KOPT-K1 (cell line): ENCODE results near the gene NRXN3.

Experiments used
- H3K27ac ChIP-seq: fragments of 200-600 bp; sonication (generic); 2 replicates; pipeline ENCODE4 v1.5.1; 2016; ENCODE audit warnings: antibody characterized with exemption, mild to moderate bottlenecking, low read depth, low read length; ENCODE audit not compliant: poor library complexity, severe bottlenecking
- H3K36me3 ChIP-seq: fragments of 200-600 bp; sonication (generic); 2 replicates; pipeline ENCODE4 v1.5.1; 2017; ENCODE audit warnings: antibody characterized with exemption, mild to moderate bottlenecking, low read length, moderate library complexity; ENCODE audit not compliant: insufficient read depth
- H3K9me3 ChIP-seq: fragments of 200-600 bp; sonication (generic); 2 replicates; pipeline ENCODE4 v1.5.1; 2017; ENCODE audit warnings: antibody characterized with exemption, low read length, mild to moderate bottlenecking; ENCODE audit not compliant: insufficient read depth, poor library complexity, severe bottlenecking

NRXN3 gene

DNA sequence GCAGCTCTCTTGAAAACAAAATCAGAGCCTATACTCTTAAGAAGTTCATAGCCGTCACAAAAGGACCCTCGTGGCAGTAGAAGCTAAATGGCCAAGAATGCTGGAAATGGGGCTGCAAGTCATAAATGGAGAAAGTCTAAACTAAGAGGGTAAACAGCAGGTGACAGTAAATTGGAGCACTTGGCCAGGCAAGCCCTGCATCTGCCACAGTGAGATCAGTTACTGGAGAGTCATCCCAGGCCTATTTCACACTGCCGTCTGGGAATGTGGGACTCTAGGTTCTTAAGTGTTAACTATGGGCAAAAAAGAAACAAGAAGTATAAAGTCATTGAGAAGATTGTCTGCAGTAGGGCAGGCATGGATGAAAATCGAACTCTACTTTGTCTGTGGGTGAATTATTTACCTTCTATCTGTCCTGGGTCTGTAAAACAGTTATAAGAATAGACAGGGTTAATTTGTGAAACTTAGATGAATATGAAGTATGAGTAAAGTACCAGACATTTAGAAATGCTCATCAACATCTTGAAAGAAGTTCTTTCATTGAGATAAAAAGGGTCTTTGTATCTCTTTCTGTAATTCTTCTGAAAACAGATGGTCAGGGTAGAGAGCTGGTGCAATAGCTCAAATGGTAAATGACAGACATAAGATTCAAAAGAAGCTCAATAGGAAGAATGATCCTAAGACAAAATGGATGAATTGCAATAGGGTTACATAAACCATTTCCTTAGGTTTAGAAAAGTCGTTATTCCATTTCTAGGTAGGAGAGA lies 1248.7 kb downstream of the NRXN3 start:
- H3K27ac ChIP-seq = no peak overlapping the region
- H3K36me3 ChIP-seq = no peaks in the 10 kb centered on the region
- no peaks in the 10 kb centered on the region for H3K9me3 ChIP-seq

- Histone ChIP-seq H3K9me3 (no peaks in the 10 kb centered on the region), H3K27ac (no peak overlapping the region), H3K36me3 (no peaks in the 10 kb centered on the region)
Measured at GRCh38 chr14:79419571-79420327, 1249.6 kb downstream of the NRXN3 start.

- Histone ChIP-seq H3K36me3 (no peaks in the 10 kb centered on the region), H3K9me3 (no peaks in the 10 kb centered on the region), H3K27ac (no peak overlapping the region)
Measured at GRCh38 chr14:79420725-79421124, 1250.6 kb downstream of the NRXN3 start.

GRCh38 chr14:79421811-79422210 lies 1251.6 kb downstream of the NRXN3 start:
- Histone ChIP-seq H3K27ac (no peak overlapping the region), H3K36me3 (no peaks in the 10 kb centered on the region), H3K9me3 (no peaks in the 10 kb centered on the region)

DNA sequence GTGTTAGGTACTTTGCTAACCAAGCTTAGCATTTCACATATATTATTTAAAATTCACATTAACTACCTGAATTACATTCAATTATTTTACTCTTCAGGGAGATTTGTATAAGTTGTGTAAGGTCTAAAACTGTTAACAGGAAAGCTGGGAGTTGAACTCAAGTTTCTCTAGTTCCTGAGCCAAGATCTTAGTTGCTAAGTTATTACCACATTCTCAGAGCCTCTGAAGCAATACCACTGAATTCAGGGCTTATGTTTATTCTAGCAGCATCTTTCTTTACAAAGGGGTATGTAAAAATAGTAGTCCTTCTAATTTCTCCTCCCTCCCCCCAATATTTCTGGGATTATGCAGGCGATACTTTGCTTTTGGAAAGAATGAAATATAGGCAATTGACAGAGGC lies 1254.3 kb downstream of the NRXN3 start:
- Histone ChIP-seq H3K36me3 (no peaks in the 10 kb centered on the region), H3K27ac (no peak overlapping the region), H3K9me3 (no peaks in the 10 kb centered on the region)

DNA sequence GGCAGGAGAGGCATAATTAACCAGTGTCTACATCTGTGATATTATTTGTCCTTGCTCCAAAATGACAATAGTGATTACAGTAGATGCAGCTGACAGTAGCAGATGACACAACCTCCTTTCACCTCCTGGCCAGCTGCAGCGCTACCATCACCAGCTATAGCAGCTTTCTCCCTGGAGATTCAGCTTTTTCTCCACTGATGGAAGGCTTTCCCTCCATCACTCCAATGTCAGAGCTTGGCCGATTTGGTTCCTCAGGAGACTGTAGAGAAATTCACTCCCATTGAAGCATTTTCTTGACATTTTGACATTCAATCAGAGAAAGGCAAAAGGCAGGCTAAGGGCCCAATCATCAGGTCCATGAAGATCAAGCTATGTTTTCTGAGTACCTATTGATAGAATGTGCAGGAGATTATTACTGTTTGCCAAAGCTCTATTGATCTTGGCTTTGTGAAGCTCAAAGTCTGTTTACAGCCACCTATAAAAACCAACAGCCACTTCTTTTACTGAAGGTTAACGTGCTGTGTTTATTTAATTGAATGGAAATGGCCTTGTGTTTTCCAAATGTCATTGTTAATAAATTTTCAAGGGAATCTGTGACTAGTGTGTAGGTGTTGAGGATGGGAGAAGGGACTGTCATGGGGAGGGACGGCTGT lies 1256.1 kb downstream of the NRXN3 start:
- H3K36me3 ChIP-seq = no peaks in the 10 kb centered on the region
- no peaks in the 10 kb centered on the region for H3K9me3 ChIP-seq
- no peak overlapping the region for H3K27ac ChIP-seq

DNA sequence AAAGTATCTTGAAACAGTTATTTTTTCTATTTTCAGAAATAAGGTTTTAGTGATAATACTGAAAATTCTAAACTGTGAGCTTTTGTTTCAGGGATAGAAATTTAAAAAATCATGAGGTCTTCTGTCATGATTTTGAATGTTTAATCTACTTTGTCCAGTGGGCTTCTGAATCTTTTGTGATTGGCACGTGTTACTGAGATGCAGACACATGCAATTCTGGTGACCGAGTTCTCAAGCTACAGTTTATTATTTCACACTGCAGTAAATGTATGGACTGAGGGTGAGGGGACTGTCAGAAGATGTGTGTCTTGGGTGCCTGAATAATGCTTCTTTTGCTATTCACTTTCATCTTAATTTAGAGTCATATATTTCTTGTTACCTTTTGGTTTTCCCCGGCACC lies 1262.5 kb downstream of the NRXN3 start:
- no peaks in the 10 kb centered on the region for H3K9me3 ChIP-seq
- H3K36me3 ChIP-seq = no peaks in the 10 kb centered on the region
- no peak overlapping the region for H3K27ac ChIP-seq

- Histone ChIP-seq H3K9me3 (no peaks in the 10 kb centered on the region), H3K36me3 (no peaks in the 10 kb centered on the region), H3K27ac (no peak overlapping the region)
Measured at GRCh38 chr14:79436335-79436734, 1266.2 kb downstream of the NRXN3 start.

DNA sequence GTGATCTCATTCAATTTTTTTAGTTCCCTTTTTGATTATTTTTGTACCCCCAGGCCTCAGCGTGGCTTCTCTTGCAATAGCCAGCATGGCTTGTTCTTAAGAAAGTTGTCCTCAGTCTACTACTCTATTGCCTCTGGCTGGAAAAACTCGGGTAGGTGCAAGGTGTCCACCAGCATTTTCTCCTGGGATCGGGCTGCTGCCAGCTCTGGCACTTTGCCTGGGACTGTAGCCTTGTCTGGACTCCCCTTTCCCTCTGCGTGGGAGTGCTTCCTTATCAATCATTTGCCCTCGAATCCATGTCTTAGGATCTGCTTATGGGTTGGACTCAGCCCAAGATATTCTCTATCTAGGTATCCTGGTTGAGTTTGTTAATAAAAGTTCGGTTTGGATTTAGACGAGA lies 1267.8 kb downstream of the NRXN3 start:
- no peak overlapping the region for H3K27ac ChIP-seq
- no peaks in the 10 kb centered on the region for H3K9me3 ChIP-seq

DNA sequence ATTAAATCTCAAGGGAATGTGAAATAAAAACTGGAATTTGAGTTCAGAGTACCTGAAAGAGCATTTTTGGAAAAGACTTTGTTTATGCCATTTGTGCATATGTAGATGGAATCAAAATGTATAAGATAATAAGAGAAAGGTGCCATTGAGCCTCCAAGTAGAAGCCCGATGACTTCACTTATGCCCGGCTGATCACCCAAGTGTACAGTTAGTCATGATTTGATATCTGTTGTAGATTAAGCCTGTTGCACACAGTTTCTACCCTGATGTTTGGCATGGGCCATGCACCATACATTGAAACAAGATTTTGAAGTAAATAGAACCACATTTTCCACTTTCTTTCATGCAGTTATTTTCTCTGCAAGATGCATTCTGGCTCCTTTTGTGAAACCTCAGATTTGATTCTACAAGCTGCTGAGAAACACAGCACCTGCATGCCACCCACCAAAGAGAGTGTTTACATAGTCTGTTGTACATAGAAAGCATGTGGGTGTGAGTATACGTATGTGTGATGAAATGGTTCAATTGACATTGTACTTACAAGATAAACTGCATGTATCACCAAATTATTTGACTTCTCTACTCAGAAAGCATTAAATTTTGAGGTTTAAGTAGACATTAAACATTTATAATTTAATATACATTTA lies 1268.6 kb downstream of the NRXN3 start:
- Histone ChIP-seq H3K36me3 (no peaks in the 10 kb centered on the region), H3K27ac (no peak overlapping the region), H3K9me3 (no peaks in the 10 kb centered on the region)

More for the DNA sequence above, 1267.8 kb downstream of the NRXN3 start:
- H3K36me3 ChIP-seq = no peaks in the 10 kb centered on the region

- H3K36me3 ChIP-seq = no peaks in the 10 kb centered on the region
- H3K9me3 ChIP-seq = no peaks in the 10 kb centered on the region
- H3K27ac ChIP-seq = no peak overlapping the region
Measured at GRCh38 chr14:79442786-79443185, 1272.6 kb downstream of the NRXN3 start.

DNA sequence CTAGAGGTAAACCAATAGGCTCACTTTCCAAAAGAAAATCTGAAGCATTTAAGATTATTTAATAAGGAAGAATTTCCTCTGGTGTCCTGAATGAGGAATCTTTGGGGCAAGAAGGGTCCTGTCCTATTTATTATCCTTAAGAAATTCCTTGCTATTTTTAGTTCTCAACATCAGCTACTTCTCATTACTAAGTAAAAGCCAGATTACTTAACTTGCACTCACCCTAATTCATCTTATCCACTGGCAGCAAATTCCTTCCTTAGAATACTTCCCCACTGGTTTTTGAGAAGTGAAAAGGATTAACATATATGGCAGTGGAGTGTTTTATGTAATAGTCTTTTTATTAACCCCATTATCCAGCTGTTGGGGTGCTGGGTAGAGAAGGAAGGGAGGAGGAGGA lies 1273.4 kb downstream of the NRXN3 start:
- no peak overlapping the region for H3K27ac ChIP-seq
- H3K36me3 ChIP-seq = no peaks in the 10 kb centered on the region

DNA sequence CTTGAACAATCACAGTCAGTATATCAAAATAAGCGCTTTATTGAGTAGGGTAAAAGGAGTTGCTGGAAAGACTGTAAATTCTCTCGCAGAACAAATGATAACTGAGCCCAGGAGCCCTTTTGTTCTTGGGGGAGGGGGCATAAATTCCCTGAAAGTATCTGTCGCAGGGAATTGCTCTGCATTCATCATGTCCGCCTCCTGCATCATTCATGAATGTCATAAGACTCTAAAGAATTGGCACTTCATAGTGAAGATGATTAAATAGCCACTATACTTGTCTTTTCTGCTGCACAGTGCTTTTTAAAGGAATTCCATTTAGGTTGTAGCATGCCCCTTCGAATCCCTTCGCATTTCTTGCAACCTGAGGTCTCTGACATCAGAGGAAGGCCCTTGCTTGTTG lies 1278.8 kb downstream of the NRXN3 start:
- H3K36me3 ChIP-seq = no peaks in the 10 kb centered on the region
- no peaks in the 10 kb centered on the region for H3K9me3 ChIP-seq
- no peak overlapping the region for H3K27ac ChIP-seq

More for the DNA sequence above, 1273.4 kb downstream of the NRXN3 start:
- no peaks in the 10 kb centered on the region for H3K9me3 ChIP-seq

GRCh38 chr14:79451601-79452000 lies 1281.4 kb downstream of the NRXN3 start:
- H3K9me3 ChIP-seq = no peaks in the 10 kb centered on the region
- no peak overlapping the region for H3K27ac ChIP-seq
- no peaks in the 10 kb centered on the region for H3K36me3 ChIP-seq

GRCh38 chr14:79453276-79453675 lies 1283.1 kb downstream of the NRXN3 start:
- Histone ChIP-seq H3K9me3 (no peaks in the 10 kb centered on the region), H3K36me3 (no peaks in the 10 kb centered on the region), H3K27ac (no peak overlapping the region)
